Fibroblast of skin of right biceps (primary cell): ENCODE results near the gene EZR.
"Not testable (repeated sequence)": the region's sequence is repeated elsewhere in the genome, so short reads cannot be mapped to it uniquely, and the experiment has no call there.

Experiments used
- DNase-seq: peaks from one replicate; pipeline ENCODE4 v3.0.0-alpha.2; 2013

The EZR gene

DNA sequence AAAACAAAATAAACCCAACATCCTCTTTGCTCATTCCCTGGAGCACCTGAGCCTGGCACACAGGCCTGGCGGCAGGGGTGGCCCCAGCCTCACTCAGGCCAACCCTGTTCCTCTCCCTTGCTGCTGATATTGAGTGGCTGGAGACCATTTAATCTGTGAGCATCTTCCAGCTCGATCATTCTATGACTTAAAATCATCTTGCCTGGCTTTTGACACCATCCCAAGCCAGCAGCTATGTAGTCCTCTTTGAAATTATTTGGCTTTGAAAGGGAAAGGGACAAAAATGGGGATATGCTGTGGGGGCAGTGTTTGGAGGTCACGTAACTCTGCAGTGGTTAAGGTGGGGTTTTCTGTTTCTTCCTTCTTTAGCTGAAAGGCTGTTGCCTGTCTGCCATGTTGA, 22.8 kb downstream of the EZR start:
- no peak for DNase-seq

DNA sequence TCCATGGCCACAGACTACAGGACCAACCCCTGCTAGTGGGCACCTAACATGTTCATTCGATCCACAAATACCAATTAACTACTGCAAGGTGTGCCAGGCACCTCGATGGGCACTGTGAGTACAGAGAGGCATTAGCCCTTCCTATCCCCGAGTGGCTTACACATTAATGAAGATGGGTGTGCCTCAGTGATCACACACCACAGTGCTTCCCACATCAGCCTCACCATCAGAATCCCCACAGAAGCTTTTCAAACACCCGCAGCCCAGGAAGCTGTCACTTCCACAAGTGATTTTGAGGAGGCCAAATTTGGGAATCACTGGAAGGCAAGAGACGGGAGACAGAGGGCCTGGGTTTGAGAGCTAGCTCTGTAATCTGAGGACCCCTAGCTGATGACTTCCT, 23.7 kb downstream of the EZR start:
- no peak for DNase-seq

DNA sequence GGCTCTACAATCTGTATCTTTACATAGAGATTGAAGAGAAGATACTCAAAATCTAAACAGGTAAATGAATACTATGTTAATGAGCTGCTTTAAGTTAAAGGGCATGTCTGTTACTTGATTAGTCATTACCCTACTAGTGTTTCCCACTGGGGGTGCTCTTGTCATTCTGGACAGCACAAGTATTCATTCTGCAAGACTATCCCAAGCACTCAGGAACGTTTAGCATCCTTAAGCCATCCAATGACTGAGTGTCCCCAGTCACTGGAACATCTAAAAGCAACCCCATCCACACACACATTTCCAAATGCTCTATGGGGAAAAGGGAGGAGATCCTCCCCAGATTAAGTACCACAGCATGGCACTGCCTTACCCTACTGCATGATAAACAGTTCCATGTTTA, 25.7 kb downstream of the EZR start:
- peak; percentile 58 for DNase-seq

DNA sequence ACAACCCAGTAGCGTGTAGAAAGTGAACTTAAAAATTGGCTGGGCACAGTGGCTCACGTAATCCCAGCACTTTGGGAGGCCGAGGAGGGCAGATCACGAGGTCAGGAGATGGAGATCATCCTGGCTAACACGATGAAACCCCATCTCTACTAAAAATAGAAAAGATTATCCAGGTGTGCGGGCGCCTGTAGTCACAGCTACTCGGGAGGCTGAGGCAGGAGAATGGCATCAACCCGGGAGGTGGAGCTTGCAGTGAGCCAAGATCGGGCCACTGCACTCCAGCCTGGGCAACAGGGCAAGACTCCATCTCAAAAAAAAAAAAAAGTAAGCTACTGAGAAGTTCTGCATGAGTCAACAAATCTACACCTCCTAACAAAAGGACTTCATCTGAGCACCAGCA, 26.7 kb downstream of the EZR start:
- not testable (repeated sequence) for DNase-seq

DNA sequence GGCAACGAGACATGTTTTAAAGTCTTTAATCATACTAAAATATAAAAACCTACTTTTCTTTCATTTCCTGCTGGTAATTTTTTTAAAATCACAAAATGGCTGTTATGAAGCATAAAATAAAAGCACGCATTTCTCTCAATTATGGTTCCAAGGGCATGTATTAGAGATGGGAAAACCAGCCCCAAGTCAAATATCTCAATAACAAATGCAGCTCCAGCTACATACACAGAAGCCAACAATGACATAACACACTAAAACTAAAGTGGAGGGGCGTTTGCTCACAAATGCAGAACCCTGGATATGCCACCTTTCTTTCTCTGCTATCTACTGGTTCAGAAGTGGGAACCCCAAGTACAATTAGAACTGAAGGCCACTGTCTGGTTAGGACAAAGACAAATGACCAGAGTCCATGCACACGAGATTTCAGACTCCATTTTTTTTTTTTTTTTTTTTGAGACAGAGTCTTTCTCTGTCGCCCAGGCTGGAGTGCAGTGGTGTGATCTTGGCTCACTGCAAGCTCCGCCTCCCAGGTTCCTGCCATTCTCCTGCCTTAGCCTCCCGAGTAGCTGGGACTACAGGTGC, 27.8 kb downstream of the EZR start:
- DNase-seq, result no peak

DNA sequence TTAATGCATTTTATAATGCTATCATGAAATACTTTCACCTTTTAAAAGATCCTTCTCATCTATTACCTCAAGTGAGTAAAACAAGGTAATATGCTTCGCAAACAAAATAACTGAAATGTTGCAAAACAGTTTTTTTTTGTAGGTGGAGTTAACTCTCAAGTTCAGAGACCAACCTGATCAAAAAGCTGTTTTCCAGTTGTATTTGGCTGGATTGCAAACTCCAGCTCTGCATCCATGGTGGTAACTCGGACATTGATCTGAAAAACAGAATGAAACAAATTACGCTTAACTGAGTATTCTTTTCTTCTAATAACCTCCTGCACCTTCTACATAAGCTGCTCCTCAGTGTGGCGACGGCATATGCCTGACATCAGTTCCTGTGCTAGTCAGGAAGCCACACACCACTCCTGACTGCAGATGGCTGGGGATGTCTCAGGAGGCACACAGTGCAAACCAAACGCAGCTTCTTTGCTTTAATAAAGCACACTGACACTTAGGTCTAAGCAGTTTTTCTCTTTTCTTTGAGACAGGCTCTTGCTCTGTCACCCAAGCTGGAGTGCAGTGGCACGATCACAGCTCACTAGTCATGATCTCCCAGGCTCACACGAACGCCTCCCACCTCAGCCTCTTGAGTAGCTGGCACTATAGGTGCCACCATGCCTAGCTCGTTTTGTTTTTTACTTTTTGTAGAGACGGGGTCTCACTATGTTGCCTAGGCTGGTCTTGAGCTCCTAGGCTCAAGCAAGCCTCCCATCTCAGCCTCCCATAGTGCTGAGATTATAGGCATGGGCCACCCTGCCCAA, 29.9 kb downstream of the EZR start:
- no peak for DNase-seq

DNA sequence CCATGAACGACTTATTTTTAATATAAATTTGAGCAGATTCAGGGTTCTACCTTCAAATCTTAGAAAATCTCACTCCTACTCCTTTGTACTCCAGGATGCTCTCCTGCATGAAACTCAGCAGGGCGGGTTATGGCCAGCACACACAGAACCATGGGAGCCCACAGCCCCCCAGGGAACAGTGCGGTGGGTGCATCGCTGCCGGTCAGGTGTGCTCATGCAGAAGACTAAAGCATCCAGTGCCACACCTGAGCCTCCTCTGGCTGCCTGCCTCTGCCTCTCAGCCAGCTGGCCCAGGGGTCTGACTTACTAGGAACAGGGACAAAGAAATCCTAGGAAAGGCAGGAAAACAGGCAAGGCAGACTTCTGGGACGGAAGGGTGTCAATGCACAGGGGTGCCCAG, 31.8 kb downstream of the EZR start:
- no peak for DNase-seq

DNA sequence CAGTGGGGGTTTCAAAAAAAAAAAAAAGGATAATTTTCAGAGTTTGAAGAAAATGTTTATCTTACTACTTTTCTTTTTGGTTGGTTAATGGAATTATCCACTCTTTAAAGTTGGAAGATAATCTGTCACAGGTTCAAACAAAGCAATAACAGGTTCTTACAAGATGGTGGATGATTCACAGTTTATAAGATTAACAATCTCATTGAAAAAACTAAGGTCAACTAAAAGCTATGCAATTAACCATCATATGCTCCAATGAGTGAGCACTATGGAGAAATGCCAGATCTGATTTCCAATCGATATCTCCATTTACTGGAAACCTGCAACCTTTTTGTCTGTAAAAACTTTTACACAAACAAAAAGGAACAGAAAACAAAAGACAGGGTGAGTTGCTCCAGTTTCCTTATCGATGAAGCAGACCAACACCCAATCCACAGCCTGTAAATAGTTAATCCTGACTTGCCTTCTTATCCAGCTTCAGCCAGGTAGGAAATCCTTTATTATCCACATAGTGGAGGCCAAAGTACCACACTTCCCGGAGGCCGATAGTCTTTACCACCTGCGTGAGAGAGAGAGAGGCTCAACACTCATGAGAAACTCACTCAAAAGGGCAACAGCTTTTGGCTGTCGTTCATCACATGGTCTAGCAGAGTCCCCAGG, 32.4 kb downstream of the EZR start:
- no peak for DNase-seq

DNA sequence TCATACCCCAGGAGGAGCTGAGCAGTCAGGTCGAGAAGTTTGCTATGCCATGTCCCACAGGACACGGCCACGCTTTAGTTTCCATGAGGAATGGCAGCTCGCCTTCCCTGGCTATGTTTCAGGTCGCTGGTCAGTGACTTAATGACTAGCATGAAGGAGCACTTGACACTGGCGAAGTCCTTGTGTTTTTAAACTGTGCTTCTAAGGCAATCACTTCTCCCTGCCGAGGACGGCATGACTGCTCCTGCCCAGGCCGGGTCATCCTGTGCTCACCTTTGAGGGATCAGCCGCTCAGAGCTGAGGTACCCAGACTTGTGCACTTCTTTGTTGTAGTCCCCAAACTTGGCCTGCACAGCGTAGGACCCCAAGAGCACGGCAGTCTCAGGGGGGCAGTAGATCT, 34.1 kb downstream of the EZR start:
- no peak for DNase-seq

DNA sequence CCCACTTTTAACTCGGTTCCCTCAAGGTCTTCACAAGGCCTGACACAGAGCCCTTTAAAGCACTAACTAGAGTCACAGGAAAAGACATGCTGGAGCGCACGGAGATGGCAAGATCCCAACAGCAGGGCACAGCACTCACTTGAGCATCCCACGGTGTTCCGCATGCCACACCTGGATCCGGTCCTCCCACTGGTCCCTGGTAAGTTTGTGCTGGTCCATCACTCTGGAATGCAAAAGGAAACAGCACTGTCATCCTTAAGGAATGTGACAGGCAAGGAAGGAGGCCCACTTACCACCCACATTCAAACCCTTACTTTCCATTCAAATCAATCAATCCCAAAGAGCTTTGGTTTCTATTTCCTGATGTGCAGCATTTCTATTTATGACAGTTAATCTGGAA, 34.7 kb downstream of the EZR start:
- peak; percentile 63 for DNase-seq

DNA sequence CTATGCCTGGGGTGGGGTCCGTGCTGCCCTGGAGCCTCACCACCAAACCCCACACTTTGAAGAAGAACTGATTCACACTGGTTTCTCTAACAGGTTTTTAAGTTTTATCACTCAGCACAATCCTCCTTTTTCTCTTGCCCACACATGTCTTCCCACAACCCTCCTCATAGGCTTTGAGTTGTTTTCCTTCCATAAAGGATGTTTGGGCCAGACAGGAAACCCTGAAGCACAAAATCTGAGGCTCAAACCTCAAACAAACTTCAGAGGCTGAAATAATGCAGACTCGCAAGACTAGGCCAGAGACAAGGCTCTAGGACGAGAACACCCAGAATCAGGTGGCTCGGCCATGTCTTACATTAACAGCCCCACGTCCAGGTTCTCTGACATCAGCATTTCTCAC, 35.3 kb downstream of the EZR start:
- DNase-seq, result no peak

DNA sequence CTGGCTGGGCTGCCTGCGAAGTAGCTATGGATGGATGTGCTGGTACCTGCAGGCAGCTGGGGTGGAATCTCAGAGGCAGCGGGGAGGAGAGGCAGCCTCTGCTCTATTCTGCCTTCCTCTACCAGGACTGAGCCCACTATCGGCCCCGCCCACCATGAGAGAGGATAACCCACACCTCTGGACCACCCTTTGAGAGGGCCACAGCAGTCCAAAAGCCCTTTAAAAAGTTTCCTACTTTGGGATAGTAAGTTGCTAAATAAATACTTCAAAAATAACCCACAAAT, 36.1 kb downstream of the EZR start:
- DNase-seq, result no peak

DNA sequence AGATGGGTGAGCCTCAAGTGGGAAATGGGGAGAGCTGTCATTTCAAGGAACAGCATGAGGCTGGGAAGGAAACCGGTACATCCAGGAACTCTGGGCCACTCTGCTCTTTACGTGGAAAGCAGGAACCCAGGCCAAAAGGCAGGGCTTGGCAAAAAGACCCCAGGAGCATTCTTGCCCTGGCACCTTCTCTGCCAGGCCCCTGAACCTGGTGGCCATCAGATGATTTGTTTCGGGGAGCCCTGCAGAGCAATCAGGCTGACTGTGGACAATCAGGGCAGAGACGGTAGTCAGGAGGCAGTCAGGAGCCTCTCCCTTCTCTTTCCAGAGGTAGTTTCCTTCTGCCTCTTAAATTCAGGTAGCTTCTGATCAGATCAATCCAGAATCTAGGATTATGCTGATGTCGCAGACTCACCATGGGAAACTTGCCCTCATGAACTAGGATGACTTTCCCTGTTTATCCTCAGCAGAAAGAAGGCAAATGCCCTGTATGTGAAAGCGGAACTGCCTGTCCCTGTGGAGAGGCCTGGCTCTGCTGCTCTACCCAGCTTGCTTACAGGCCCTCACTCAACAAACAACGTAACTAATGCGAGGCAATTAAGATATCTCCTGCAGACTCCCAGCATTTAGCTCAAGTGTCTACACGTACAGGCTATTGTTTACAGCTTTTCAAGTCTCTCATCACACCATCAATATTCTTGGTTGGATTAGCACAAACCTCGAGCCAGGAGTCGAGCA, 36.6 kb downstream of the EZR start:
- no peak for DNase-seq

DNA sequence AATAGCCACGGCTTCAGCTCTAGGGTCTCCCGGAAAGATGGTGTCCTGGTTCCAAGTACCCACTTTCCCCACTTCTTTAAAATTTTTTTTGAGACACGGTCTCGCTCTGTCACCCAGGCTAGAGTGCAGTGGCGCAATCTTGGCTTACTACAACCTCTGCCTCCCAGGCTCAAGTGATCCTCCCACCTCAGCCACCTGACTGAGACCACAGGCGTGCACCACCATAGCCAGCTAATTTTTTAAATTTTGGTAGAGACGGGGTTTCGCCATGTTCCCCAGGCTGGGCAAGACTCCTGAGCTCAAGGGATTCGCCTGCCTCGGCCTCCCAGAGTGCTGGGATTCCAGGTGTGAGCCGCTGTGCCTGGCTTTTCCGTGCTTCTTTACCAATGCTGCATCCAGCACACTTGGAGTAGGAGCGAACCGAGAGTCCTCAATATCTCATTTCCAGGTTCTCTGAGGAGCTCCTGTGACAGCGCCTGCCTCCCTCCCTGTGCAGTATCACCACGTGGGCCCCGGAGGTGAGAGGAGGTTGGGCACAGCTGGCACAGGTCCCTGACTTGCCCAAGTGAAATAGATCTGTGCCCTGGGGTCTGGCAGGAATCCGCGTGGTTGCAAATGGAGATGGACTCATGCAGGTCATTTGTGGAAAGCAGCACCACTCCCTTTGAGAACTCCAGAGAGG, 37.3 kb downstream of the EZR start:
- DNase-seq, result no peak

DNA sequence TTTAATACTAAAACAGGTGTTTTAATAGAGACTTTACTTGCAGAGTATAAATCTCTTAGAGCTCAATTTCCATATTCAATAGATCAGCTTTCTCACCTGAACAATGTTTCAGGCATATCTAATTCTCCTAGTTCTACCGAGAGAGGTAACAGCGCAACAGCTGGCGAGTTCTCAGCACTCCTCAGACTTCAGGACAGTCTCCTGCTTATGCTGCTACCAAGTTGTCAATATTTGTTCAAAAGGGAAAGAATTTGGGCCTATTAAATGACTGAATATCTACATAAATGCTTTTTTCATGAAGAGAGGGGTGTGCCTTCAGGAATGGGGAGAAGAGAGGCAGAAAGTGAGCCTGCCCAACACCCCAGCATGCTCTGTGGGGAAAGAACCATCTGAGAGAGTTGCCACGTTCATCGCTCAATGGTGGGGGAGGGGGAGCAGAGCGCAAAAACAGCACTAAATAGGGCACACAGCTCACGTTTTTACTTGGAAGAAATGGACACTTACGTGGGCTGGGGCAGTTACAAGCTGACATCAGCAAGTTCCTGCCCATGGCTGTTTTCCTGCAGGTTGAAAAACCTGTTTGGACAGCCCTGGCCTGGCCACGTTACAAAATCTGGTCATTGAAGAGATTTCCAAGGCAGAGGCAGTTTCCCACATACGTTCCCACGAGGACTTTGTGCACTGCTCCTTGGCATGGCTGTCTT, 38.0 kb downstream of the EZR start:
- DNase-seq, result no peak

DNA sequence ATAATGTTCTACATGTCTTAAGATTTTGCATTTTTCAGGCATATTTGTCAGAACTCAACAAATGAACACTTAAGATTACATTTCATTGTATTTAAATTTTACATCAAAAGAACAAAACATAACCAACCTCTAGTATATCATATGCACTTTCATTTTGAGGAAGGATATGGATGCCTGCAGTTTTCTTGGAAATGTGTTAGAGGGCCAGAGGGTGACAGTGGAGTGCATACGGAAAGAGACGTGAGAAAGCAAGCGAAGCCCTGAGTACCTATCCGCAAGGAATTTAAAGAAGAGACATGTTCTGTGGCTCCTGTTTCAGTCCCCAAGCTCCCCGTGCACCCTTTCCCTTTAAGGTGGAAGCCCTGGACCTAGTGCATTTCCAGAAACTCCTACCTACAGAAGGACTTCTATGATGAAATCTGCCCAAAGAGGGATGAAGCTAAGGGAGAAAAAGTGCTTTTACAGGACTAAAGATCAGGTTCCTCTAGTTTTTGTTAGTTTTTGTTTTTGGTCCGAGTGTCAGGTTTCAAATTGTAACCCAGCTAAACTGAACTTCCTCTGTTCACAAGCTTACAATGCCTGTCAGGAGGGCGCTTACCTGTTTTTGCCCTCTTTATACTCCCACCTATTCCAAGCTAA, 38.8 kb downstream of the EZR start:
- DNase-seq, result no peak

DNA sequence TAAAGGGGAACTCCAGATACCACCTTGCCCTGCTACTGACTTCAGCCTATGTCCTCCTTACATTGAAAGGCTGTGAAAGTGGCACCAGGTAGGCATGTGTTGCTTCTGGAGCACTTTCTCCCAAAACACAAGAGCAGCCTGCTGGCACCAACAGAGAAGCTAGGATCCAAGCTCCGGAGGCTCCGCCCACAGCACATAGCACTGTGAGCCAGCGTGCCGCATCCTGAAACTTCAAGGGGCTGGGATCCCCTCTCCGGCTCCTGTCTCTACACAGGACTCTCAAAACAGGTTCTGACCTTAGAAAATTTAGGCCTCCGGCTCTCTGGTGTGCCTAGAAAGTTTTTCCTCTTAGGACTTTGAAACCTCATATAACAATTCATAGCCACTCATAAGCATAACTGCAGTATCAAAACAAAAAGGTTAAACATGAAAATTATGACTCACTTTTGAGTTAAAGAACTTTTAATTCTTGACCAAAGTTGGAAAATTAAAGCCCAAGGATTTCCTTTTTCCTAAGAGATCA, 41.1 kb downstream of the EZR start:
- no peak for DNase-seq

DNA sequence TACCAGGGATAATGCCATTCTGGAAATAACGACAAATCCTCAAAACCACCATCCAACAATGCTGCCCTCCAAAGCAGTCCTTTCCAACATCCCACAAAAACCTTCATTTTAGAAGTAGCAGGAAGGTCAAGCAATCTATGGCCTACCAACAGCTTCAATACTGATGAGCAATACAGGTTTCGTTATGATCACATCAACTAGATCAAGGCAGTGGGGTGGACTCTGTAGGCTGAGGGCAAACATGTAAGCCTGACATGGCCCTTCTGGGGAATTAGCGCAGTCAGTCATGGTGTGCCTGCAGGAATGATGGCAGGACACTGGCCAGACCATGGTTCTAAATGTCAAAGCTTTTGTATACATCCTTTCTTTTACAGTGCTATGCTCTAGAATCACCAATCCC, 41.7 kb downstream of the EZR start:
- no peak for DNase-seq

DNA sequence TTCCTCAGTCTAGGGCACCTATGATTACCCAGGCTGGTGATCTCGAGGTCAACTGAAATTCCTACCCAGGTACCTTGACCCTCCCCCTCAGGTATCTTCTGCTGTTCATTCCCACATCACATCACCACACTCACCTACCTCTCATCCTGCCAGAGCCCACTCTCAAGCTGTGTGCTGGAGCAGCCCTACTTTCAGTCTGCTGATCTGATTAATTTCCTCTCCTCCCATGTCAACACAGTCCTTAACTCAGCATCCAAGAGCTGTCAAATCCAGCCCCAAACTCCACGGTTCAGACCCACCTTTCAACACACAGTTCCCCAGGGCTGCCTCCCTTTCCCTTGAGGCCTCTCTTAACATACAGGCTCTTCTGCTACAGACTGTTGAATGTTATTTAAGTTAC, 42.4 kb downstream of the EZR start:
- no peak for DNase-seq

DNA sequence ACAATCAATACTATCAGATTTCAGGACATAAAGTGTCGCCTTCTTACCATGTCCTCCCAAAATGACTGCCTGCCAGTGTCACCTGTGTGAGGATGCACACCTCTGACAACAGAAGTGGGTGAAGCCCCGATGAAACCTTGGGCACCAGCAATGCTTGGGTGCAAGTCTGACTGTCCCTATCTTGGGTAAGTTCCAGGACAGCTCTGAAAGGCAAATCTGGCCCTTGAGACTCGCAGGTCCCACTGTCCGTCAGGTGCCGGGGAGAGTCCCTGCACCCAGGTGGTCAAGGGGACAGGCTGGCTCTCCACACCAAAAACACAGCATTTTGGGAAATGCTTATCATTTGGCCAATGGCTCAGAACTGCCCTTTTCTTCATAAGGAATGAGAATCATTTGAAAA, 43.3 kb downstream of the EZR start:
- DNase-seq, result no peak

DNA sequence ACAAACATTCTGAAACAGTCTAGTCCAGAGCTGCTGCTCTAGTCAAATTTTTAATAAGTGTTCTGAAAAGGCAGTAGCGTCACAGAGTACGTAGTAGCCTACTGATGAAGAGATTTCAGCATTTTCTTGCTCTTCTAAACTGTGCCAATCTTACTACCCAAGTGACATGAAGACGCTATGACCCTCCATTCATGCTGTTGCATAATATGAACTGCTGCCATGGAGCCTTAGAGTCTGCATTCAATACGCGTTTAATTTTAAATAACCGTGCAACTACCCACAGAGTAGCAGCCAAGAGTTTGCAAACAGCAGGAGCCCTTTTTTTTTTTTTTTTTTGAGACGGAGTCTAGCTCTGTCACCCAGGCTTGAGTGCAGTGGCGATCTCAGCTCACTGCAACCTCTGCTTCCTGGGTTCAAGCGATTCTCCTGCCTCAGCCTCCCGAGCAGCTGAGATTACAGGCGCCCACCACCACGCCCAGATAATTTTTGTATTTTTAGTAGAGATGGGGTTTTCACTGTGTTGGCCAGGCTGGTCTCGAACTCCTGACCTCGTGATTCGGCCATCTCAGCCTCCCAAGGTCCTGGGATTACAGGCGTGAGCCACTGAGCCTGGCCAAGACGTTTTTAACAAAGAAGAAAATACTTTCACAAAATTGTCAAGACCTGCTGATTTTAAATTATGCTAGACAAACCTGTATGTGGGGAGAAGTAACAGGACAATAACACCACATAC, 44.3 kb downstream of the EZR start:
- DNase-seq, result no peak
